Measurements from ENCODE around the gene AGBL1.

DNA sequence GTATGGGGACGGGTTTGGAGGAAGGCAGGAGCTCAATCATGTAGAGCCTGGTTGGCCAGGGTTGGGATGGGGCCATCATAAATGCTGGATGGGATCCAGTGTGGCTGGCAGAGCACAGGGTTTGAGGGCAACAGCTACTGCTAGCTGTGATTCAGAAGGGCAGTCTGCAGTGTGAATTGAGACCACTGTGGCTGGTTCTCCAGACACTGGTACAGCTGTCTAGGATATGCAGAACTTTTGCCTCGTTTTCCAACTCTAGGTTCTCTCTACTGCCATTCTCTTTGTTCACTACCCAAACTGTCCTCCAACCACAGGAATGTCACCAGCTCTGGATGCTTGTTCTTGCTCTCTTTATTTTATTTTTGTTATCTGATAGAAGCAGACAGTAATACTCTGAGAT, 543.6 kb downstream of the AGBL1 start:
- TF ChIP-seq MAZ (IDR thresholded peaks at IDR 0.05; ENCODE audit: borderline replicate concordance, low read depth, low read length) (no peak), GATA3 (IDR thresholded peaks at IDR 0.05; ENCODE audit: borderline replicate concordance) (no peak), POLR2A (IDR thresholded peaks at IDR 0.05; ENCODE audit: low read length) (no peak)
- TF ChIP-seq, protein P1, sequence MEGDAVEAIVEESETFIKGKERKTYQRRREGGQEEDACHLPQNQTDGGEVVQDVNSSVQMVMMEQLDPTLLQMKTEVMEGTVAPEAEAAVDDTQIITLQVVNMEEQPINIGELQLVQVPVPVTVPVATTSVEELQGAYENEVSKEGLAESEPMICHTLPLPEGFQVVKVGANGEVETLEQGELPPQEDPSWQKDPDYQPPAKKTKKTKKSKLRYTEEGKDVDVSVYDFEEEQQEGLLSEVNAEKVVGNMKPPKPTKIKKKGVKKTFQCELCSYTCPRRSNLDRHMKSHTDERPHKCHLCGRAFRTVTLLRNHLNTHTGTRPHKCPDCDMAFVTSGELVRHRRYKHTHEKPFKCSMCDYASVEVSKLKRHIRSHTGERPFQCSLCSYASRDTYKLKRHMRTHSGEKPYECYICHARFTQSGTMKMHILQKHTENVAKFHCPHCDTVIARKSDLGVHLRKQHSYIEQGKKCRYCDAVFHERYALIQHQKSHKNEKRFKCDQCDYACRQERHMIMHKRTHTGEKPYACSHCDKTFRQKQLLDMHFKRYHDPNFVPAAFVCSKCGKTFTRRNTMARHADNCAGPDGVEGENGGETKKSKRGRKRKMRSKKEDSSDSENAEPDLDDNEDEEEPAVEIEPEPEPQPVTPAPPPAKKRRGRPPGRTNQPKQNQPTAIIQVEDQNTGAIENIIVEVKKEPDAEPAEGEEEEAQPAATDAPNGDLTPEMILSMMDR (IDR thresholded peaks at IDR 0.05), result no peak

Measured in A549 (cell line).